SK-N-SH (cell line): Measurements from ENCODE around the gene KRTAP10-7.

Experiments
- CTCF ChIP-seq: fragments of 200-600 bp; sonication (generic); IDR thresholded peaks from 2 replicates; pipeline ENCODE4 v1.6.1; 2017; ENCODE audit warnings: antibody characterized with exemption, mild to moderate bottlenecking, moderate library complexity
- JUND ChIP-seq: IDR thresholded peaks from 2 replicates; pipeline ENCODE4 v1.4.0; 2012
- POLR2AphosphoS5 ChIP-seq: IDR thresholded peaks from 2 replicates; pipeline ENCODE4 v1.6.1; 2012; ENCODE audit warnings: low read depth, low read length
- RAD21 ChIP-seq: IDR thresholded peaks from 2 replicates; pipeline ENCODE4 v1.6.1; 2012; ENCODE audit warnings: mild to moderate bottlenecking, low read length
- RFX5 ChIP-seq: IDR thresholded peaks from 2 replicates; pipeline ENCODE4 v1.6.1; 2012; ENCODE audit warnings: mild to moderate bottlenecking, improper control_type of control experiment, low read length
- SIN3A ChIP-seq: IDR thresholded peaks from 2 replicates; pipeline ENCODE4 v1.6.1; 2012; ENCODE audit warnings: low read depth, mild to moderate bottlenecking, low read length, moderate library complexity, borderline replicate concordance
- YY1 ChIP-seq: IDR thresholded peaks from 2 replicates; pipeline ENCODE4 v1.4.0; 2012; ENCODE audit warnings: low read depth, mild to moderate bottlenecking
- ZBTB33 ChIP-seq: IDR thresholded peaks from 2 replicates; pipeline ENCODE4 v1.4.0; 2012; ENCODE audit warnings: low read depth, borderline replicate concordance

- no peak for TF ChIP-seq POLR2AphosphoS5
- TF ChIP-seq CTCF: no peak
- TF ChIP-seq RAD21: no peak
- no peak for TF ChIP-seq ZBTB33
- TF ChIP-seq SIN3A: no peak
- no peak for TF ChIP-seq YY1
- no peak for TF ChIP-seq RFX5
- no peak for TF ChIP-seq JUND
Observed at GRCh38 chr21:44589094-44589493, 11.3 kb upstream of the KRTAP10-7 start.
